H1 (cell line): Measurements from ENCODE around the gene INPP4B.

Experiments
- ASH2L ChIP-seq: fragments of 200-600, 300-600 bp; sonication (generic); IDR thresholded peaks from one replicate; pipeline ENCODE4 v1.7.1; 2017; ENCODE audit warnings: low read length
- CEBPB ChIP-seq: IDR thresholded peaks from 2 replicates; pipeline ENCODE4 v1.6.1; 2012; ENCODE audit warnings: low read depth, low read length
- CHD1 ChIP-seq: IDR thresholded peaks from 2 replicates; pipeline ENCODE4 v1.6.1; 2012; ENCODE audit warnings: low read depth, low read length, improper control_type of control experiment
- GABPA ChIP-seq: IDR thresholded peaks from 2 replicates; pipeline ENCODE4 v1.6.1; 2011; ENCODE audit warnings: mild to moderate bottlenecking, low read length, moderate library complexity, borderline replicate concordance; ENCODE audit not compliant: insufficient read depth
- JUND ChIP-seq: IDR thresholded peaks from 2 replicates; pipeline ENCODE4 v1.6.1; 2011; ENCODE audit warnings: mild to moderate bottlenecking, improper control_type of control experiment, low read length
- KDM1A ChIP-seq: fragments of 200-600, 300-600 bp; sonication (generic); IDR thresholded peaks from 2 replicates; pipeline ENCODE4 v1.7.1; 2016; ENCODE audit warnings: mild to moderate bottlenecking, low read length, borderline replicate concordance
- POLR2AphosphoS5 ChIP-seq: IDR thresholded peaks from 2 replicates; pipeline ENCODE4 v1.6.1; 2011; ENCODE audit warnings: low read depth, low read length
- POU5F1 ChIP-seq: IDR thresholded peaks from 2 replicates; pipeline ENCODE4 v1.6.1; 2011; ENCODE audit warnings: low read depth, mild to moderate bottlenecking, low read length, moderate library complexity
- RFX5 ChIP-seq: IDR thresholded peaks from 2 replicates; pipeline ENCODE4 v1.6.1; 2011; ENCODE audit warnings: low read depth, low read length, improper control_type of control experiment, borderline replicate concordance
- SIN3A ChIP-seq, 2 experiments: IDR thresholded peaks in 1 of 2; conservative IDR thresholded peaks in 1 of 2; 2 replicates each; pipeline ENCODE4 v1.6.1; 2011 to 2012; ENCODE audit warnings: low read length in 2 of 2, improper control_type of control experiment in 1 of 2, low read depth in 1 of 2, mild to moderate bottlenecking in 1 of 2
- TCF12 ChIP-seq: IDR thresholded peaks from 2 replicates; pipeline ENCODE4 v1.6.1; 2011; ENCODE audit warnings: low read depth, mild to moderate bottlenecking, low read length
- TF ChIP-seq, protein P1 (sequence below): IDR thresholded peaks from 2 replicates; pipeline ENCODE4 v1.6.1; 2012; ENCODE audit warnings: inconsistent platforms
- TF ChIP-seq, protein P2 (sequence below), 3 experiments: IDR thresholded peaks; 1 replicate in 2 of 3; 2 replicates in 1 of 3; pipeline versions ENCODE4 v1.5.1 to v1.6.1; 2011; ENCODE audit warnings: low read length in 3 of 3, mild to moderate bottlenecking in 3 of 3, inconsistent platforms in 2 of 3, low read depth in 1 of 3, moderate library complexity in 1 of 3; ENCODE audit not compliant: insufficient read depth in 1 of 3; ENCODE audit errors: control extremely low read depth in 1 of 3

GRCh38 chr4:142697928-142698327 is 148.2 kb downstream of the INPP4B start:
- TF ChIP-seq POU5F1 (no peak), TCF12 (no peak), GABPA (no peak), CEBPB (no peak), POLR2AphosphoS5 (no peak), CHD1 (no peak), ASH2L (no peak), KDM1A (no peak), RFX5 (no peak), SIN3A (conservative IDR thresholded peaks at IDR 0.05 in 1 of 2, IDR thresholded peaks at IDR 0.05 in 1 of 2; ENCODE audit: low read depth in 1 of 2, low read length in 2 of 2) (no peak), JUND (no peak)
- TF ChIP-seq, protein P1, sequence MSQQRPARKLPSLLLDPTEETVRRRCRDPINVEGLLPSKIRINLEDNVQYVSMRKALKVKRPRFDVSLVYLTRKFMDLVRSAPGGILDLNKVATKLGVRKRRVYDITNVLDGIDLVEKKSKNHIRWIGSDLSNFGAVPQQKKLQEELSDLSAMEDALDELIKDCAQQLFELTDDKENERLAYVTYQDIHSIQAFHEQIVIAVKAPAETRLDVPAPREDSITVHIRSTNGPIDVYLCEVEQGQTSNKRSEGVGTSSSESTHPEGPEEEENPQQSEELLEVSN: no peak
- TF ChIP-seq, protein P2, sequence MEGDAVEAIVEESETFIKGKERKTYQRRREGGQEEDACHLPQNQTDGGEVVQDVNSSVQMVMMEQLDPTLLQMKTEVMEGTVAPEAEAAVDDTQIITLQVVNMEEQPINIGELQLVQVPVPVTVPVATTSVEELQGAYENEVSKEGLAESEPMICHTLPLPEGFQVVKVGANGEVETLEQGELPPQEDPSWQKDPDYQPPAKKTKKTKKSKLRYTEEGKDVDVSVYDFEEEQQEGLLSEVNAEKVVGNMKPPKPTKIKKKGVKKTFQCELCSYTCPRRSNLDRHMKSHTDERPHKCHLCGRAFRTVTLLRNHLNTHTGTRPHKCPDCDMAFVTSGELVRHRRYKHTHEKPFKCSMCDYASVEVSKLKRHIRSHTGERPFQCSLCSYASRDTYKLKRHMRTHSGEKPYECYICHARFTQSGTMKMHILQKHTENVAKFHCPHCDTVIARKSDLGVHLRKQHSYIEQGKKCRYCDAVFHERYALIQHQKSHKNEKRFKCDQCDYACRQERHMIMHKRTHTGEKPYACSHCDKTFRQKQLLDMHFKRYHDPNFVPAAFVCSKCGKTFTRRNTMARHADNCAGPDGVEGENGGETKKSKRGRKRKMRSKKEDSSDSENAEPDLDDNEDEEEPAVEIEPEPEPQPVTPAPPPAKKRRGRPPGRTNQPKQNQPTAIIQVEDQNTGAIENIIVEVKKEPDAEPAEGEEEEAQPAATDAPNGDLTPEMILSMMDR (IDR thresholded peaks at IDR 0.05; ENCODE audit: control extremely low read depth in 1 of 3, insufficient read depth in 1 of 3, low read depth in 1 of 3, low read length in 3 of 3): no peak
